Choroid plexus epithelial cell (primary cell): ENCODE data around the gene CDC25B.

Experiments
- DNase-seq: peaks from one replicate; pipeline ENCODE4 v3.0.0-alpha.2; 2010; ENCODE audit warnings: low read depth
- H3K4me3 ChIP-seq: 2 replicates; pipeline ENCODE4 v1.5.1; 2011; ENCODE audit warnings: low read depth, mild to moderate bottlenecking, control low read depth, low read length, moderate library complexity
- CTCF ChIP-seq: conservative IDR thresholded peaks from 2 replicates; pipeline ENCODE4 v1.5.1; 2011; ENCODE audit warnings: low read depth, mild to moderate bottlenecking, control low read depth, inconsistent platforms, low read length, moderate library complexity

CDC25B gene

GRCh38 chr20:3757268-3757667, 38.8 kb upstream of the CDC25B start:
- no peak for DNase-seq
- H3K4me3 ChIP-seq = no peak overlapping the region
- TF ChIP-seq CTCF = no peak

- DNase-seq = no peak
- TF ChIP-seq CTCF = no peak
- no peak overlapping the region for H3K4me3 ChIP-seq
These were observed 37.5 kb upstream of the CDC25B start for GRCh38 chr20:3758566-3758965.

- H3K4me3 ChIP-seq = no peak overlapping the region
- no peak for DNase-seq
- no peak for TF ChIP-seq CTCF
These were observed 36.7 kb upstream of the CDC25B start for GRCh38 chr20:3759316-3759823.

GRCh38 chr20:3759884-3760283, 36.2 kb upstream of the CDC25B start:
- DNase-seq = no peak
- TF ChIP-seq CTCF = no peak
- no peak overlapping the region for H3K4me3 ChIP-seq

- H3K4me3 ChIP-seq = no peak overlapping the region
- no peak for TF ChIP-seq CTCF
- DNase-seq = no peak
These were observed 35.3 kb upstream of the CDC25B start for GRCh38 chr20:3760655-3761348.

GRCh38 chr20:3763671-3764601, 32.2 kb upstream of the CDC25B start:
- no peak overlapping the region for H3K4me3 ChIP-seq
- no peak for TF ChIP-seq CTCF
- no peak for DNase-seq

- TF ChIP-seq CTCF = no peak
- no peak for DNase-seq
- no peak overlapping the region for H3K4me3 ChIP-seq
These were observed 31.5 kb upstream of the CDC25B start for GRCh38 chr20:3764659-3765058.
